AG04449 (cell line): ENCODE measurements around the gene TNFRSF13B.

Experiments
- CTCF ChIA-PET: fragments of 350-600 bp; formaldehyde crosslinking; extraction: SDS; loops from one replicate; lab custom pipeline; 2021; ENCODE audit warnings: antibody characterized with exemption; lab: Yijun Ruan, JAX
- POLR2A ChIA-PET: fragments of 400-600, 350-600 bp; formaldehyde crosslinking; extraction: SDS; loops from one replicate; lab custom pipeline; 2020; ENCODE audit warnings: antibody characterized with exemption, inconsistent platforms; lab: Yijun Ruan, JAX
- DNase-seq: peaks from one replicate; pipeline ENCODE4 v3.0.0-alpha.2; 2010; ENCODE audit warnings: low read depth, low spot score
- H3K4me3 ChIP-seq: 2 replicates; pipeline ENCODE4 v1.5.1; 2011; ENCODE audit warnings: low read depth, mild to moderate bottlenecking, control low read depth, low read length
- CTCF ChIP-seq: IDR thresholded peaks from one replicate; pipeline ENCODE4 v1.5.1; 2011; ENCODE audit warnings: mild to moderate bottlenecking, moderate library complexity, low read length, control low read depth, inconsistent platforms; ENCODE audit not compliant: insufficient read depth; ENCODE audit errors: missing control alignments

Gene TNFRSF13B

GRCh38 chr17:16943541-16944333 lies 28.2 kb downstream of the TNFRSF13B start:
- DNase-seq: no peak
- CTCF ChIA-PET: no interaction called here

GRCh38 chr17:16943032-16943352 lies 28.9 kb downstream of the TNFRSF13B start:
- no peak overlapping the region for H3K4me3 ChIP-seq
- ChIA-PET CTCF (no interaction called here), POLR2A (no interaction called here)
- no peak for TF ChIP-seq CTCF
- DNase-seq: no peak

More at GRCh38 chr17:16943541-16944333, 28.2 kb downstream of the TNFRSF13B start:
- POLR2A ChIA-PET: no interaction called here
- H3K4me3 ChIP-seq: no peak overlapping the region
- TF ChIP-seq CTCF: no peak

- no peak for TF ChIP-seq CTCF
- no peak for DNase-seq
- CTCF ChIA-PET: no interaction called here
- POLR2A ChIA-PET: no interaction called here
- H3K4me3 ChIP-seq: no peak overlapping the region
These were observed 29.5 kb downstream of the TNFRSF13B start for GRCh38 chr17:16942141-16943031.

- no peak for TF ChIP-seq CTCF
- ChIA-PET CTCF (no interaction called here), POLR2A (no interaction called here)
- H3K4me3 ChIP-seq: no peak overlapping the region
- DNase-seq: no peak
These were observed 30.6 kb downstream of the TNFRSF13B start for GRCh38 chr17:16941072-16942036.

GRCh38 chr17:16940116-16940881 lies 31.6 kb downstream of the TNFRSF13B start:
- no peak for TF ChIP-seq CTCF
- ChIA-PET POLR2A (no interaction called here), CTCF (no interaction called here)
- no peak for DNase-seq
- H3K4me3 ChIP-seq: no peak overlapping the region
